ENCODE results near the gene CRELD2. TPM values are rescaled to one million over a fixed set of nuclear protein-coding genes. Genes with fewer than 3 reads are reported as not detected.

CRELD2 gene
- total and polyA plus RNA-seq, 2 of the 13 experiments (the other 11 are each of a cell fraction or from before 2014, with no cell fraction given) = 17.2 to 44.7 TPM

DNA sequence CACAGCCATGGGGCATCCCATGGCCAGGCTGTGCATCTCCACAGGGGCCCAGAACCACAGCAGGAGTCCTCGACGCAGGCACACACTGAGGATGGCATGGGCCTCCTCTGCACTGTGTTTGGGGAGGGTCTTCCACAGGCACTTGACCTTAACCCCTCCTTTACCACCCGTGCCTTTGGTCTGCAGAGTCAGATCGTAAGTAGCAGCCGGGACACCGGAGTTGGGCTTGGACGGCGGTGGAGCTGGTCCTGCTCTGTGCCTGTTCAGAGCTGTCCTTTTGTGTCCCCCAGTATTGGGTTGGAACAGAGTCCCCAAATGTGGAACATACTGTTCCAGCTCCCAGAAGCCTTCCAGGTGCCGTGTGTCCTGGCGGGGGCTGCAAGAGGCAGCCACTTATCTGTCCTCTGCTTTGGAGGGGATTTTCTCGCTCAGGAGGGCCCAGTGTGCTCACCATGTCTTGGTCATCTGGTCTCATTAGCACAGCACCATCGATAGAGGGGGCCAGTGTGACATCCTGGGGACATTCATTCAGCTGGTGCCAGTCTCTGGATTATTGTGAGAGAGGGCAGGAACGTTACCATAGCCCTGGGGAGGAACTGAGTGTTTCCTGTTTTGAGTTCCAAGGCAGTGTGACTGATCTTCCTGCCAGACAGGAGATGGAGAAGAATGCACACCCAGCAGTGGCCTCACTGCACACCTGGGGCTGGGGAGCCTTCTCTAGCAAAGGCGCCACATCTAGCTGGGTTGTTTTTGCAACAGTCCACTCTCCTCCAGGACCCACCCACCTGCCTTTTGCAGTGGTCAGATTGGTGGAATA is 12.4 kb downstream of the CRELD2 start (continued):
- TF ChIP-seq, protein P1, sequence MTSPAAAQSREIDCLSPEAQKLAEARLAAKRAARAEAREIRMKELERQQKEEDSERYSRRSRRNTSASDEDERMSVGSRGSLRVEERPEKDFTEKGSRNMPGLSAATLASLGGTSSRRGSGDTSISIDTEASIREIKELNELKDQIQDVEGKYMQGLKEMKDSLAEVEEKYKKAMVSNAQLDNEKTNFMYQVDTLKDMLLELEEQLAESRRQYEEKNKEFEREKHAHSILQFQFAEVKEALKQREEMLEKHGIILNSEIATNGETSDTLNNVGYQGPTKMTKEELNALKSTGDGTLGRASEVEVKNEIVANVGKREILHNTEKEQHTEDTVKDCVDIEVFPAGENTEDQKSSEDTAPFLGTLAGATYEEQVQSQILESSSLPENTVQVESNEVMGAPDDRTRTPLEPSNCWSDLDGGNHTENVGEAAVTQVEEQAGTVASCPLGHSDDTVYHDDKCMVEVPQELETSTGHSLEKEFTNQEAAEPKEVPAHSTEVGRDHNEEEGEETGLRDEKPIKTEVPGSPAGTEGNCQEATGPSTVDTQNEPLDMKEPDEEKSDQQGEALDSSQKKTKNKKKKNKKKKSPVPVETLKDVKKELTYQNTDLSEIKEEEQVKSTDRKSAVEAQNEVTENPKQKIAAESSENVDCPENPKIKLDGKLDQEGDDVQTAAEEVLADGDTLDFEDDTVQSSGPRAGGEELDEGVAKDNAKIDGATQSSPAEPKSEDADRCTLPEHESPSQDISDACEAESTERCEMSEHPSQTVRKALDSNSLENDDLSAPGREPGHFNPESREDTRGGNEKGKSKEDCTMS (CRISPR knock-in tag; conservative IDR thresholded peaks at IDR 0.05) = no peak
- TF ChIP-seq, protein P2, sequence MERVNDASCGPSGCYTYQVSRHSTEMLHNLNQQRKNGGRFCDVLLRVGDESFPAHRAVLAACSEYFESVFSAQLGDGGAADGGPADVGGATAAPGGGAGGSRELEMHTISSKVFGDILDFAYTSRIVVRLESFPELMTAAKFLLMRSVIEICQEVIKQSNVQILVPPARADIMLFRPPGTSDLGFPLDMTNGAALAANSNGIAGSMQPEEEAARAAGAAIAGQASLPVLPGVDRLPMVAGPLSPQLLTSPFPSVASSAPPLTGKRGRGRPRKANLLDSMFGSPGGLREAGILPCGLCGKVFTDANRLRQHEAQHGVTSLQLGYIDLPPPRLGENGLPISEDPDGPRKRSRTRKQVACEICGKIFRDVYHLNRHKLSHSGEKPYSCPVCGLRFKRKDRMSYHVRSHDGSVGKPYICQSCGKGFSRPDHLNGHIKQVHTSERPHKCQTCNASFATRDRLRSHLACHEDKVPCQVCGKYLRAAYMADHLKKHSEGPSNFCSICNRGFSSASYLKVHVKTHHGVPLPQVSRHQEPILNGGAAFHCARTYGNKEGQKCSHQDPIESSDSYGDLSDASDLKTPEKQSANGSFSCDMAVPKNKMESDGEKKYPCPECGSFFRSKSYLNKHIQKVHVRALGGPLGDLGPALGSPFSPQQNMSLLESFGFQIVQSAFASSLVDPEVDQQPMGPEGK (CRISPR knock-in tag; IDR thresholded peaks at IDR 0.05) = peak; percentile 73
- no peak for TF ChIP-seq HIVEP1 (CRISPR knock-in tag; IDR thresholded peaks at IDR 0.05)
- TF ChIP-seq SMYD3 (CRISPR knock-in tag; IDR thresholded peaks at IDR 0.05) = no peak
- TF ChIP-seq MLLT10 (CRISPR knock-in tag; IDR thresholded peaks at IDR 0.05) = no peak
- no peak for TF ChIP-seq SIN3B (IDR thresholded peaks at IDR 0.05; ENCODE audit: low read length)
- TF ChIP-seq SIX1 (CRISPR knock-in tag; IDR thresholded peaks at IDR 0.05; ENCODE audit: borderline replicate concordance) = no peak
- peak; percentile 31; the same call in 1 of the 2 replicates for TF ChIP-seq THAP11 (CRISPR knock-in tag; IDR thresholded peaks at IDR 0.05)
- TF ChIP-seq, protein P3, sequence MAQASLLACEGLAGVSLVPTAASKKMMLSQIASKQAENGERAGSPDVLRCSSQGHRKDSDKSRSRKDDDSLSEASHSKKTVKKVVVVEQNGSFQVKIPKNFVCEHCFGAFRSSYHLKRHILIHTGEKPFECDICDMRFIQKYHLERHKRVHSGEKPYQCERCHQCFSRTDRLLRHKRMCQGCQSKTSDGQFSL (CRISPR knock-in tag; IDR thresholded peaks at IDR 0.05) = no peak
- peak; percentile 28; the same call in 1 of the 2 replicates for TF ChIP-seq HMG20A (CRISPR knock-in tag; IDR thresholded peaks at IDR 0.05; ENCODE audit: borderline replicate concordance)
- no peak for TF ChIP-seq CBX5 (CRISPR knock-in tag; IDR thresholded peaks at IDR 0.05; ENCODE audit: borderline replicate concordance)
- TF ChIP-seq ZNF563 (CRISPR knock-in tag; IDR thresholded peaks at IDR 0.05) = no peak
- TF ChIP-seq CCDC6 (CRISPR knock-in tag; IDR thresholded peaks at IDR 0.05) = no peak
- no peak for TF ChIP-seq ZNF605 (CRISPR knock-in tag; IDR thresholded peaks at IDR 0.05)
- TF ChIP-seq, protein P4, sequence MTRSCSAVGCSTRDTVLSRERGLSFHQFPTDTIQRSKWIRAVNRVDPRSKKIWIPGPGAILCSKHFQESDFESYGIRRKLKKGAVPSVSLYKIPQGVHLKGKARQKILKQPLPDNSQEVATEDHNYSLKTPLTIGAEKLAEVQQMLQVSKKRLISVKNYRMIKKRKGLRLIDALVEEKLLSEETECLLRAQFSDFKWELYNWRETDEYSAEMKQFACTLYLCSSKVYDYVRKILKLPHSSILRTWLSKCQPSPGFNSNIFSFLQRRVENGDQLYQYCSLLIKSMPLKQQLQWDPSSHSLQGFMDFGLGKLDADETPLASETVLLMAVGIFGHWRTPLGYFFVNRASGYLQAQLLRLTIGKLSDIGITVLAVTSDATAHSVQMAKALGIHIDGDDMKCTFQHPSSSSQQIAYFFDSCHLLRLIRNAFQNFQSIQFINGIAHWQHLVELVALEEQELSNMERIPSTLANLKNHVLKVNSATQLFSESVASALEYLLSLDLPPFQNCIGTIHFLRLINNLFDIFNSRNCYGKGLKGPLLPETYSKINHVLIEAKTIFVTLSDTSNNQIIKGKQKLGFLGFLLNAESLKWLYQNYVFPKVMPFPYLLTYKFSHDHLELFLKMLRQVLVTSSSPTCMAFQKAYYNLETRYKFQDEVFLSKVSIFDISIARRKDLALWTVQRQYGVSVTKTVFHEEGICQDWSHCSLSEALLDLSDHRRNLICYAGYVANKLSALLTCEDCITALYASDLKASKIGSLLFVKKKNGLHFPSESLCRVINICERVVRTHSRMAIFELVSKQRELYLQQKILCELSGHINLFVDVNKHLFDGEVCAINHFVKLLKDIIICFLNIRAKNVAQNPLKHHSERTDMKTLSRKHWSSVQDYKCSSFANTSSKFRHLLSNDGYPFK (CRISPR knock-in tag; IDR thresholded peaks at IDR 0.05; ENCODE audit: borderline replicate concordance) = no peak
- no peak for TF ChIP-seq SETDB1 (CRISPR knock-in tag; IDR thresholded peaks at IDR 0.05; ENCODE audit: borderline replicate concordance)
- no peak for TF ChIP-seq HNRNPUL1 (IDR thresholded peaks at IDR 0.05; ENCODE audit: low read depth, low read length)
- no peak for TF ChIP-seq PITX1 (CRISPR knock-in tag; IDR thresholded peaks at IDR 0.05)
- no peak for TF ChIP-seq ZNF773 (CRISPR knock-in tag; IDR thresholded peaks at IDR 0.05; ENCODE audit: borderline replicate concordance)
- peak; percentile 96 for TF ChIP-seq STAG1 (CRISPR knock-in tag; IDR thresholded peaks at IDR 0.05)
- TF ChIP-seq, protein P5, sequence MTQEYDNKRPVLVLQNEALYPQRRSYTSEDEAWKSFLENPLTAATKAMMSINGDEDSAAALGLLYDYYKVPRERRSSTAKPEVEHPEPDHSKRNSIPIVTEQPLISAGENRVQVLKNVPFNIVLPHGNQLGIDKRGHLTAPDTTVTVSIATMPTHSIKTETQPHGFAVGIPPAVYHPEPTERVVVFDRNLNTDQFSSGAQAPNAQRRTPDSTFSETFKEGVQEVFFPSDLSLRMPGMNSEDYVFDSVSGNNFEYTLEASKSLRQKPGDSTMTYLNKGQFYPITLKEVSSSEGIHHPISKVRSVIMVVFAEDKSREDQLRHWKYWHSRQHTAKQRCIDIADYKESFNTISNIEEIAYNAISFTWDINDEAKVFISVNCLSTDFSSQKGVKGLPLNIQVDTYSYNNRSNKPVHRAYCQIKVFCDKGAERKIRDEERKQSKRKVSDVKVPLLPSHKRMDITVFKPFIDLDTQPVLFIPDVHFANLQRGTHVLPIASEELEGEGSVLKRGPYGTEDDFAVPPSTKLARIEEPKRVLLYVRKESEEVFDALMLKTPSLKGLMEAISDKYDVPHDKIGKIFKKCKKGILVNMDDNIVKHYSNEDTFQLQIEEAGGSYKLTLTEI (CRISPR knock-in tag; conservative IDR thresholded peaks at IDR 0.05) = no peak

Data from HepG2 (cell line).